CD4-positive, alpha-beta T cell treated with Interleukin-12 subunit alpha and Interleukin-12 subunit beta, for 1 hour (primary cell): ENCODE measurements around the gene NSD2.
"Not testable (repeated sequence)": the region's sequence is repeated elsewhere in the genome, so short reads cannot be mapped to it uniquely, and the experiment has no call there.

Experiments used
- DNase-seq: peaks from one replicate; pipeline ENCODE4 v3.0.0-alpha.2; 2020

Gene NSD2

DNA sequence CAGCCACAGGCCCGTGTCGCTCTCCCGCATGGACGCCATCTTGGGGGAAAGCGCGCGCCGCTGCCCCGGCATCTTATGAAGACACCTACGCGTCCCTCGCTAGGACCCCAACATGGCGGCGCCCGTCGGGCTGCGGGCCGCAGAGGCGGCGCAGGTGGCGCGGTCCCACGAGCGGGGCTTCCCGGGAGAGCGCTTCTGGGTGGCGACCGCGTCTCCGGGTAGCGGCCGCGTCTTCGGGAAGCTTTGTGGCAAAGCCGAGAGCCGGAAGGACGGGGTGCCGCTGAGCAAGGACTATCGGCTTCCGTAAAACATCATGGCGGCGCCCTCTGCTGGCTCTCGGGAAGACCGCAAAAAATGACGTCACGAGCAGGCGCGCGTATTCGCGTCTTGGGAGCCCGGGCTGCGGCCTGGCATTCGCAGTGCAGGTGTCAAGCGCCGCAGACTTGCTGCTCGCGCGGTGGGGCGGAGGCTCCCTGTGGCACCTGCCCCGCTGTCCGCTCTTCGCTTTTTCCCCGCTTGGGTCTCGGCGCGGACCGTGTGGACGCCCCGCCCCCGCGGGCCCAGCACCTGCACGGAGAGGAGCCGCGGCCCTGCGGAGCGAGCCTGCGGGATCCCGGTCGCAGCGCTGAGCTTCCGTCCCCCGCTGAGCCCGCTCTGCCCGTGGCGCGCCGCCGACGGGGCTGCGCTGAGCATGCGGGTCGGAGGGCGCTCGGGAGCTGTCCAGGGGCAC, 137.9 kb downstream of the NSD2 start, which contains the start of gene NELFA:
NELFA (minus strand) TSS at position 54 of the 730 bp plus-strand sequence; CDS start at position 39, 15 bp downstream.
- DNase-seq, result peak; percentile 95

DNA sequence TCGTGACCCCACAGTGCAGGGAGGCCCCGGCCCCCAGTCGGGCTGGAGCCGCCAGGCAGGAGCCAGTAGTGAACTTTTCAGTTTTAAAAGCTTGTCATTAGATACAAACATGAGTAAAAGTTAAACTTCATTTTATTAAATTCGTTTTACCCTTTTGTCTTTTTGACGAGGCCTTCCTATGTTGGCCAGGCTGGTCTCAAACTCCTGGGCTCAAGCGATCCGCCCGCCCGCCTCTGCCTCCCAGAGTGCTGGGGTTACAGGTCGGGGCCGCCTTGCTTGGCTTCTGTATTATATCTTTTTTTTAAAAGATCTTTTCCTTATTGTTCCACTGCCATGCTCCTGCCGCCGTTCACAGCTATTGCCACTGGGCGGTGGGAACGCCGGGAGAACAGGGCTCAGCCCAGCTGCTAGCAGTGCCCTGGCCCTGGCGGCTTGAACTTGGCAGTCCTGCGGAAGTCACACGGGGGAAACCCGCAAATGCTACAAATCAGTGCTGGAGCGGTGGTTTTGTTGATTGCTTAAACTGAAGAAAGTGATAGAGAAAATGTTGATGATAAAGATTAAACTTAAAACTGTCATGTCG, 138.5 kb downstream of the NSD2 start:
- peak; percentile 63 for DNase-seq

DNA sequence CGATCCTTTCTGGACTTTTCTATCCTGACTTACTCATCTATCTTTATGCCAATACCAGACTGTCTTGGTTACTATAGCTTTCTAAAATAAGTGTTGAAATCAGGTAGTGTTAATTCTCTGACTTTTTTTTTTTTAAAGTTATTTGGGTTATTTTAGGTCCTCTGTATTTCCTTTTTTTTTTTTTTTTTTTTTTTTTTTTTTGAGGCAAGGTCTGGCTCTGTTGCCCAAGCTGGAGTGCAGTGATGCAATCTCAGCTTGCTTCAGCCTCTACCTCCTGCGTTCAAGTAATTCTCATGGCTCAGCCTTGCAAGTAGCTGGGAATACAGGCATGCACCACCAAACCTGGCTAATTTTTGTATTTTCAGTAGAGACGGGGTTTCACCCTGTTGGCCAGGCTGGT, 140.4 kb downstream of the NSD2 start:
- DNase-seq, result no peak

DNA sequence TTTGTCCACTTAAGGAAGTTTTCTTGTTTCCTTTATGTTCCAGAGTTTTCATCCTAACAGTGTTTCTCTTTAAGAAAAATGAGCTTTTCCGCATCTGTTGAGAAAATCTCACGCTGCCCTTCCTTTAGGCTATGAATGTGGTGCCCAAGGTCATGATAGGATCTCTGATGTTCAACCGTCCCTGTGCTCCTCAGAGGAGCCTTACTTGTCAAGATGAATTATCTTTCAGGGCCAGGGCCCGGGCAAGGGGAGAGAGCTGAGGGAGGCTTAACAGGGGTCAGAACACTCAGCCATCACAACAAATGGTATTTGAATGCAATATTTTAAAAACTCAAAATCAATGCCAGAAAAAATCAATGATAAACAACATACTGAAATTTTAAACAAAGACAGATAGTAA, 143.8 kb downstream of the NSD2 start:
- DNase-seq, result no peak

DNA sequence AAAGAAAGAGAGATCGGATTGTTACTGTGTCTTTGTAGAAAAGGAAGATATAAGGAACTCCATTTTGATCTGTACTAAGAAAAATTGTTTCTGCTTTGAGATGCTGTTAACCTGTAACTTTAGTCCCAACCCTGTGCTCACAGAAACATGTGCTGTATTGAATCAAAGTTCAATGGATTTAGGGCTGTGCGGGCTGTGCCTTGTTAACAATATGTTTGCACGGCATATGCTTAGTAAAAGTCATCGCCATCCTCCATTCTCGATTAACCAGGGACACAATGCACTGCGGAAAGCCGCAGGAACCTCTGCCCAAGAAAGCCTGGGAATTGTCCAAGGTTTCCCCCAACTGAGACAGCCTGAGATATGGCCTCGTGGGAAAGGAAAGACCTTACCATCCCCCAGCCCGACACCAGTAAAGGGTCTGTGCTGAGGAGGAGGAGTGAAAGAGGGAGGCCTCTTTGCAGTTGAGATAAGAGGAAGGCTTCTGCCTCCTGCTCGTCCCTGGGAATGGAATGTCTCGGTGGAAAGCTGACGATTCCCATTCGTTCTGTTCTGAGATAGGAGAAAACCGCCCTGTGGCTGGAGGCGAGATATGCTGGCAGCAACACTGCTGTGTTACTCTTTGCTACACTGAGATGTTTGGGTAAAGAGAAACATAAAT, 150.3 kb downstream of the NSD2 start:
- DNase-seq, result not testable (repeated sequence)

DNA sequence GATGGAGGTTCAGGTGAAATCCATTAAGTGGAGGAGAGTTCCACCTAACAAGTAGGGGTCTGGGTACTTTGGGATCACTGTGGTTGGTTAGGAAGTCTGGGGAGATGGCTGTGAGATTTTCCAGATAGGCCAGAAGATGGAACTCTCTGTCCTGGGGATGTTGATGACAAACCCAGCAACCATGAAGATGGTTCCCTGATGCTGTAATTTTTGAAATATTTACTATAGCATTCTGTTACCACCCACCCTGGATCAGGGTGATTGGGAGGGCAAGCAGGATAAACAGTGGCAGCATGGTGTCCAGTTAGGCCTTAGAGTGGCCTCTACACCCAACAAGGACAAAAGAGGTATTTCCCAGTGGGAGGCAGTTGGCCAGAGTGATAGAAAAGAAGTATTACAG, 153.5 kb downstream of the NSD2 start:
- no peak for DNase-seq

DNA sequence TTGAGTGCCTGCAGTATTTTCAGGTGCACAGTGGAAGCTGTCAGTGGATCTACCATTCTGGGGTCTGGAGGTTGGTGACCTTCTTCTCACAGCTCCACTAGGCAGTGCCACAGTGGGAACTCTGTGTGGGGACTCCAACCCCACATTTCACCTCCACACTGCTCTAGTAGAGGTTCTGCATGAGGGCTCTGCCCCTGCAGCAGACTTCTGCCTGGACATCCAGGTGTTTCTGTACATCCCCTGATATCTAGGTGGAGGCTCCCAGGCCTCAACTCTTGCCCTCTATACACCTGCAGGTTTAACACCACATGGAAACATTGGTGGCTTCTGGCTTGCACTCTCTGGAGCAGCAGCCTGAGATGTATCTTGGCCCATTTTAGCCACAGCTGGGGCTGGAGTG, 154.6 kb downstream of the NSD2 start:
- DNase-seq, result no peak

DNA sequence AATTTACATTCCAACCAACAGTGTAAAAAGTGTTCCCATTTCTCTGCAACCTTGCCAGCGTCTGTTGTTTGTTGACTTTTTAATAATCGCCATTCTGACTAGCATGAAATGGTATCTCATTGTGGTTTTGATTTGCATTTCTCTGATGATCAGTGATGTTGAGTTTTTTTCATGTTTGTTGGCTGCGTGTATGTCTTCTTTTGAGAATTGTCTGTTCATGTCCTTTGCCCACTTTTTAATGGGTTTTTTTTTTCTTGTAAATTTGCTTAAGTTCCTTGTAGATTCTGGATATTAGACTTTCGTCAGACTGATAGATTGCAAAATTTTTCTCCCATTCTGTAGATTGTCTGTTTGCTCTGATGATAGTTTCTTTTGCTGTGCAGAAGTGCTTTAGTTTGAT, 155.9 kb downstream of the NSD2 start:
- not testable (repeated sequence) for DNase-seq

DNA sequence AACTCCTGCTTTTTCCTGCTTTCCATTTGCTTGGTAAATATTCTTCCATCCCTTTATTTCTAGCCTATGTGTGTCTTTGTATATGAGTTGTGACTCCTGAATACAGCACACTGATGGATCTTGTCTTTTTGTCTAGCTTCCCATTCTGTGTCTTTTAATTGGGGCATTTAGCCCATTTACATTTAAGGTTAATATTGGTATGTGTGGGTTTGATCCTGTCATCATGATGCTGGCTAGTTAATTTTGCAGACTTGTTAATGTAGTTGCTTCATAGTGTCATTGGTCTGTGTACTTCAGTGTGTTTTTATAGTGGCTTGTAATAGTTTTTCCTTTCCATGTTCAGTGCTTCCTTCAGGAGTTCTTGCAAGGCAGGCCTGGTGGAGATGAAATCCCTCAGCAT, 160.0 kb downstream of the NSD2 start:
- DNase-seq, result not testable (repeated sequence)
